IMR-90 (cell line): Measurements from ENCODE around the gene SERPINA12. TPM values are rescaled to one million over a fixed set of nuclear protein-coding genes. Genes with fewer than 3 reads are reported as not detected.

ENCODE experiments used
- ATAC-seq: fragments of 200-7000 bp; cut with Tn5 transposase; 2 replicates; pipeline ENCODE4 v1.9.1; 2020; ENCODE audit warnings: low read depth, mild to moderate bottlenecking, moderate library complexity
- BruUV-seq: library from RNA; stranded (reverse); fragments of 400-500 nt; replicated peaks from 2 replicates; lab custom pipeline; 2021; lab: Mats Ljungman, UMichigan
- CTCF ChIA-PET: fragments of 300-600 bp; formaldehyde crosslinking; extraction: SDS; loops from one replicate; lab custom pipeline; 2021; ENCODE audit warnings: antibody characterized with exemption; lab: Yijun Ruan, JAX
- POLR2A ChIA-PET: fragments of 300-600 bp; sonication (Branson Sonifier 250); formaldehyde crosslinking; loops from one replicate; lab custom pipeline; 2022; ENCODE audit warnings: antibody characterized with exemption; ENCODE audit not compliant: unreplicated experiment; lab: Charles Lee
- DNase-seq: peaks from one replicate; pipeline ENCODE4 v3.0.0; 2013
- H2AFZ ChIP-seq: replicated peaks from 2 replicates; pipeline ENCODE3; 2013; ENCODE audit warnings: low read length, mild to moderate bottlenecking; ENCODE audit not compliant: poor library complexity
- H2AK5ac ChIP-seq: 2 replicates; pipeline ENCODE4 v1.6.1; 2013; ENCODE audit warnings: low read depth, low read length, inconsistent platforms
- H2AK9ac ChIP-seq: replicated peaks from 2 replicates; pipeline ENCODE3; 2013; ENCODE audit warnings: mild to moderate bottlenecking, low read depth, low read length, moderate library complexity; ENCODE audit not compliant: poor library complexity
- H2BK120ac ChIP-seq: 2 replicates; pipeline ENCODE4 v1.6.1; 2013; ENCODE audit warnings: low read depth, low read length, inconsistent platforms
- H2BK15ac ChIP-seq: 3 replicates; pipeline ENCODE4 v1.6.1; 2013; ENCODE audit warnings: low read depth, low read length, inconsistent platforms
- H2BK20ac ChIP-seq: 2 replicates; pipeline ENCODE4 v1.6.1; 2013; ENCODE audit warnings: low read depth, mild to moderate bottlenecking, inconsistent platforms, low read length, moderate library complexity
- H2BK5ac ChIP-seq: 2 replicates; pipeline ENCODE4 v1.6.1; 2013; ENCODE audit warnings: mild to moderate bottlenecking, low read depth, low read length, inconsistent platforms; ENCODE audit not compliant: poor library complexity, severe bottlenecking
- H3K14ac ChIP-seq: replicated peaks from 2 replicates; pipeline ENCODE4 v1.6.1; 2013; ENCODE audit warnings: low read depth, low read length, inconsistent platforms
- H3K18ac ChIP-seq: 2 replicates; pipeline ENCODE4 v1.6.1; 2013; ENCODE audit warnings: low read depth, low read length, control low read depth
- H3K23ac ChIP-seq: 2 replicates; pipeline ENCODE4 v1.6.1; 2013; ENCODE audit warnings: low read depth, low read length, inconsistent platforms
- H3K27ac ChIP-seq: 2 replicates; pipeline ENCODE4 v1.5.1; 2013; ENCODE audit warnings: mild to moderate bottlenecking, control low read depth, low read length; ENCODE audit not compliant: insufficient read depth
- H3K27me3 ChIP-seq: 2 replicates; pipeline ENCODE4 v1.6.1; 2013; ENCODE audit warnings: low read length; ENCODE audit not compliant: control insufficient read depth, insufficient read depth
- H3K36me3 ChIP-seq: 2 replicates; pipeline ENCODE4 v1.6.1; 2013; ENCODE audit warnings: low read length, mixed read lengths; ENCODE audit not compliant: control insufficient read depth, insufficient read depth
- H3K4ac ChIP-seq: 2 replicates; pipeline ENCODE4 v1.6.1; 2013; ENCODE audit warnings: low read depth, low read length, inconsistent platforms
- H3K4me1 ChIP-seq: 2 replicates; pipeline ENCODE4 v1.6.1; 2013; ENCODE audit warnings: low read length, mixed read lengths; ENCODE audit not compliant: control insufficient read depth, insufficient read depth
- H3K4me2 ChIP-seq: 2 replicates; pipeline ENCODE4 v1.6.1; 2013; ENCODE audit warnings: low read depth, mild to moderate bottlenecking, control low read depth, low read length, moderate library complexity
- H3K4me3 ChIP-seq: 2 replicates; pipeline ENCODE4 v1.5.1; 2013; ENCODE audit warnings: low read depth, mild to moderate bottlenecking, control low read depth, low read length, moderate library complexity; ENCODE audit not compliant: insufficient read depth
- H3K56ac ChIP-seq: 2 replicates; pipeline ENCODE4 v1.6.1; 2013; ENCODE audit warnings: low read length, inconsistent platforms; ENCODE audit not compliant: insufficient read depth; ENCODE audit errors: extremely low read depth
- H3K79me1 ChIP-seq, 2 experiments: 2 replicates each; pipeline ENCODE4 v1.6.1; 2013; ENCODE audit warnings: low read length in 2 of 2, inconsistent platforms in 1 of 2, low read depth in 1 of 2
- H3K9ac ChIP-seq: 2 replicates; pipeline ENCODE4 v1.6.1; 2013; ENCODE audit warnings: low read depth, low read length, control low read depth
- H3K9me1 ChIP-seq: 2 replicates; pipeline ENCODE4 v1.6.1; 2013; ENCODE audit warnings: low read length, inconsistent platforms; ENCODE audit not compliant: insufficient read depth
- H3K9me3 ChIP-seq: 2 replicates; pipeline ENCODE4 v1.6.1; 2013; ENCODE audit warnings: low read length; ENCODE audit not compliant: control insufficient read depth, insufficient read depth
- H4K20me1 ChIP-seq: 2 replicates; pipeline ENCODE4 v1.6.1; 2013; ENCODE audit warnings: low read length, inconsistent platforms; ENCODE audit not compliant: insufficient read depth
- H4K5ac ChIP-seq: 2 replicates; pipeline ENCODE4 v1.6.1; 2013; ENCODE audit warnings: mild to moderate bottlenecking, low read depth, low read length, control low read depth
- H4K8ac ChIP-seq, 2 experiments: 2 replicates each; pipeline ENCODE4 v1.6.1; 2013; ENCODE audit warnings: low read depth in 2 of 2, low read length in 2 of 2, control low read depth in 1 of 2, inconsistent platforms in 1 of 2
- H4K91ac ChIP-seq: 2 replicates; pipeline ENCODE4 v1.6.1; 2013; ENCODE audit warnings: low read depth, low read length, inconsistent platforms; ENCODE audit not compliant: insufficient read depth
- BHLHE40 ChIP-seq: fragments of 150-350 bp; IDR thresholded peaks from 2 replicates; pipeline ENCODE4 v1.6.1; 2016; ENCODE audit warnings: mild to moderate bottlenecking, low read depth, low read length
- CHD1 ChIP-seq: IDR thresholded peaks from 2 replicates; pipeline ENCODE4 v1.6.1; 2012; ENCODE audit warnings: low read depth, low read length, improper control_type of control experiment
- MAFK ChIP-seq: IDR thresholded peaks from 2 replicates; pipeline ENCODE4 v1.6.1; 2012; ENCODE audit warnings: low read depth, low read length, improper control_type of control experiment
- MAZ ChIP-seq: IDR thresholded peaks from 2 replicates; pipeline ENCODE4 v1.6.1; 2012; ENCODE audit warnings: low read depth, mild to moderate bottlenecking, low read length, improper control_type of control experiment, moderate library complexity, borderline replicate concordance
- NFE2L2 ChIP-seq: fragments of 150-350 bp; IDR thresholded peaks from 2 replicates; pipeline ENCODE4 v1.6.1; 2016; ENCODE audit warnings: low read depth, mild to moderate bottlenecking, low read length
- RAD21 ChIP-seq: IDR thresholded peaks from 2 replicates; pipeline ENCODE4 v1.6.1; 2012; ENCODE audit warnings: low read length, improper control_type of control experiment
- RFX5 ChIP-seq: IDR thresholded peaks from 2 replicates; pipeline ENCODE4 v1.8.0; 2012; ENCODE audit warnings: low read depth, mild to moderate bottlenecking, low read length, moderate library complexity
- WGBS, 2 experiments: methylation state at CpG; one replicate each; pipeline versions ENCODE4 v1.1.5 to v1.1.7; 2013; ENCODE audit warnings: missing lambda C conversion rate in 2 of 2; ENCODE audit not compliant: insufficient read length in 1 of 2; ENCODE audit errors: extremely low coverage in 2 of 2; 5-methylcytosine and 5-hydroxymethylcytosine counted together
- dilution Hi-C: fragments of 300-500 bp; cut with HindIII; formaldehyde crosslinking; loops from one replicate; pipeline ENCODE4 v1.14.3; 2018; ENCODE audit warnings: low sequenced_read_pairs; ENCODE audit not compliant: unreplicated experiment
- in situ Hi-C: fragments of 300-500 bp; cut with MboI; formaldehyde crosslinking; loops from 3 replicates; pipeline ENCODE4 v1.14.3; 2019; ENCODE audit warnings: low sequenced_read_pairs, inconsistent platforms, mixed read lengths
- intact Hi-C: fragments of 100-400 bp; cut with micrococcal nuclease; formaldehyde crosslinking; loops from 2 replicates; pipeline ENCODE4 v1.10.0; 2022
- polyA plus RNA-seq, 3 experiments: library from polyadenylated mRNA; depleted of rRNA; stranded (reverse); fragments of >200 nt; gene quantifications; 2 replicates each; pipeline ENCODE4 v1.2.3, GENCODE V29; 2012; ENCODE audit warnings: low replicate concordance in 1 of 3
- total RNA-seq: library from RNA; depleted of rRNA; stranded (reverse); fragments of >200 nt; gene quantifications from 2 replicates; pipeline ENCODE4 v1.2.3, GENCODE V29; 2012
- TF ChIP-seq, protein P1 (sequence below): fragments of 150-350 bp; IDR thresholded peaks from 2 replicates; pipeline ENCODE4 v1.6.1; 2017; ENCODE audit warnings: mild to moderate bottlenecking, antibody characterized with exemption, low read length, low read depth
- TF ChIP-seq, protein P2 (sequence below): fragments of 150-350 bp; IDR thresholded peaks from 2 replicates; pipeline ENCODE4 v1.6.1; 2016; ENCODE audit warnings: low read depth, mild to moderate bottlenecking, low read length, moderate library complexity, borderline replicate concordance

Gene SERPINA12
- total and polyA plus RNA-seq, 2 of the 4 experiments (the other 2 are of a cell fraction): not detected

DNA sequence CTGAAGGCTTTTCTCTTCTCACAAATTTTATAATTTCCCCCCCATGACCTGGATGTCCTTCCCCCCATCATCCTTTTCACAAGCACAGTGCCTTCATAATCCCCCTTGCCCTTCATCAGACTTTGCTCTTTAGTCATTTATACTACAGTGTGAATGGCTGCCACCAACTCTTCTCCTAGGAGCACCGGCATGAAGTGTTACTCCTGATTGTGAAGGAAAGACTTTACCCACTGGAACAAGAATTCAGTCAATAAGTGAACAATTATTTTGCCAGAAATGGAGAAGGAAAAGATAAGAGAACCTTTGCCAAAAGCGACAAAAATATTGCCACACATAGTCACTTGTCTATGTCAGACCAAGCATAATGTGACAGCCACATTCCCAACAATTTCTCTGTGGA lies 38.2 kb downstream of the SERPINA12 start:
- Histone ChIP-seq H2BK15ac (no peak overlapping the region), H3K4me2 (no peak overlapping the region), H3K36me3 (no peaks in the 10 kb centered on the region), H2BK120ac (no peak overlapping the region), H3K56ac (no peak overlapping the region), H3K18ac (no peak overlapping the region), H4K5ac (no peak overlapping the region), H3K27me3 (no peaks in the 10 kb centered on the region), H3K9me1 (no peaks in the 10 kb centered on the region), H3K23ac (no peak overlapping the region), H4K20me1 (no peaks in the 10 kb centered on the region), H2AK5ac (no peak overlapping the region), H2BK5ac (no peak overlapping the region), H3K9ac (no peak overlapping the region), H3K79me1 (no peaks in the 10 kb centered on the region), H4K91ac (no peak overlapping the region), H3K14ac (no peak overlapping the region), H3K4ac (no peak overlapping the region), H2AFZ (no peak overlapping the region), H4K8ac (no peak overlapping the region), H2AK9ac (no peak overlapping the region), H3K4me3 (no peak overlapping the region), H3K9me3 (no peaks in the 10 kb centered on the region), H2BK20ac (no peak overlapping the region), H3K4me1 (no peaks in the 10 kb centered on the region), H3K27ac (no peak overlapping the region)
- WGBS, 2 experiments: no CpG with 5 or more reads among the region's 2 CpGs
- intact Hi-C loops: no loop called here
- ChIA-PET CTCF (no interaction called here), POLR2A (no interaction called here)
- no peak for ATAC-seq
- in situ Hi-C loops: no loop called here
- dilution Hi-C loops: no loop called here
- TF ChIP-seq NFE2L2 (no peak), MAZ (no peak), RFX5 (no peak), RAD21 (no peak), BHLHE40 (no peak), CHD1 (no peak), MAFK (no peak)
- TF ChIP-seq, protein P1, sequence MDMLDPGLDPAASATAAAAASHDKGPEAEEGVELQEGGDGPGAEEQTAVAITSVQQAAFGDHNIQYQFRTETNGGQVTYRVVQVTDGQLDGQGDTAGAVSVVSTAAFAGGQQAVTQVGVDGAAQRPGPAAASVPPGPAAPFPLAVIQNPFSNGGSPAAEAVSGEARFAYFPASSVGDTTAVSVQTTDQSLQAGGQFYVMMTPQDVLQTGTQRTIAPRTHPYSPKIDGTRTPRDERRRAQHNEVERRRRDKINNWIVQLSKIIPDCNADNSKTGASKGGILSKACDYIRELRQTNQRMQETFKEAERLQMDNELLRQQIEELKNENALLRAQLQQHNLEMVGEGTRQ: no peak
- TF ChIP-seq, protein P2, sequence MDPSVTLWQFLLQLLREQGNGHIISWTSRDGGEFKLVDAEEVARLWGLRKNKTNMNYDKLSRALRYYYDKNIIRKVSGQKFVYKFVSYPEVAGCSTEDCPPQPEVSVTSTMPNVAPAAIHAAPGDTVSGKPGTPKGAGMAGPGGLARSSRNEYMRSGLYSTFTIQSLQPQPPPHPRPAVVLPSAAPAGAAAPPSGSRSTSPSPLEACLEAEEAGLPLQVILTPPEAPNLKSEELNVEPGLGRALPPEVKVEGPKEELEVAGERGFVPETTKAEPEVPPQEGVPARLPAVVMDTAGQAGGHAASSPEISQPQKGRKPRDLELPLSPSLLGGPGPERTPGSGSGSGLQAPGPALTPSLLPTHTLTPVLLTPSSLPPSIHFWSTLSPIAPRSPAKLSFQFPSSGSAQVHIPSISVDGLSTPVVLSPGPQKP: no peak
- no peak for DNase-seq
- BruUV-seq: no TSS peak
